Measurements from ENCODE around the gene NOTCH1. TPM values are rescaled to one million over a fixed set of nuclear protein-coding genes. Genes with fewer than 3 reads are reported as not detected.

Gene NOTCH1
- total and polyA plus RNA-seq, 2 of the 13 experiments (the other 11 are each of a cell fraction or from before 2014, with no cell fraction given), result 0.09 to 0.35 TPM

GRCh38 chr9:136565715-136566552 lies 20.1 kb upstream of the NOTCH1 start:
- CTCF ChIA-PET (ENCODE audit: low intra/inter-chr PET ratio, low total read pairs), result no interaction called here
- H3K9me3 ChIP-seq (ENCODE audit: low read length), result no peaks in the 10 kb centered on the region
- no peaks in the 10 kb centered on the region for H3K79me2 ChIP-seq (ENCODE audit: insufficient read depth, low read length)
- 70% methylated on average over 21 of the region's 26 CpGs for WGBS (ENCODE audit: low lambda C conversion rate)
- BruUV-seq (replicated peaks), result no TSS peak
- FAIRE-seq, result no peak
- no peaks in the 10 kb centered on the region for H3K36me3 ChIP-seq (replicated peaks in 1 of 2; ENCODE audit: control insufficient read depth in 1 of 2, insufficient read depth in 2 of 2, low read length in 2 of 2)
- POLR2A ChIA-PET, result no interaction called here
- H3K4me1 ChIP-seq (ENCODE audit: insufficient read depth, low read length), result peaks cover 27% of the 10 kb centered on the region
- no peak overlapping the region for H3K9ac ChIP-seq (ENCODE audit: insufficient read depth, low read depth, low read length)
- no peaks in the 10 kb centered on the region for H4K20me1 ChIP-seq (ENCODE audit: insufficient read depth, low read length)
- H3K27me3 ChIP-seq (ENCODE audit: control insufficient read depth in 1 of 2, insufficient read depth in 2 of 2, low read length in 2 of 2), result peaks cover 30 to 71% of the 10 kb centered on the region in 2 experiments
- no peak for DNase-seq (ENCODE audit: low spot score)
- H3K4me3 ChIP-seq (replicated peaks in 1 of 3; ENCODE audit: insufficient read depth in 1 of 3, low read depth in 2 of 3, low read length in 3 of 3), result no peak overlapping the region
- H3K27ac ChIP-seq (ENCODE audit: extremely low read length, insufficient read depth, low read length), result no peak overlapping the region
- intact Hi-C loops (cut with micrococcal nuclease; ENCODE audit: unreplicated experiment) (no loop called here), in situ Hi-C loops (cut with HindIII; ENCODE audit: extremely low pct_ligation_motif_present, low pct_unique_long_range_greater_than_20kb) (no loop called here)
- no peak overlapping the region for H3K4me2 ChIP-seq (ENCODE audit: low read depth, low read length)
- ATAC-seq, result no peak
- no peak for TF ChIP-seq JUN (CRISPR knock-in tag; IDR thresholded peaks at IDR 0.05)
- no peak for TF ChIP-seq ZNF589 (CRISPR knock-in tag; conservative IDR thresholded peaks at IDR 0.05)
- TF ChIP-seq BRCA1 (CRISPR knock-in tag; IDR thresholded peaks at IDR 0.05), result no peak
- TF ChIP-seq GLI4 (CRISPR knock-in tag; IDR thresholded peaks at IDR 0.05; ENCODE audit: borderline replicate concordance), result no peak
- no peak for TF ChIP-seq ZNF577 (CRISPR knock-in tag; IDR thresholded peaks at IDR 0.05; ENCODE audit: borderline replicate concordance, low read depth)
- TF ChIP-seq SSRP1 (CRISPR knock-in tag; IDR thresholded peaks at IDR 0.05), result no peak
- TF ChIP-seq SMYD3 (CRISPR knock-in tag; IDR thresholded peaks at IDR 0.05), result no peak
- no peak for TF ChIP-seq ZNF142 (CRISPR knock-in tag; IDR thresholded peaks at IDR 0.05)
- no peak overlapping the region for H2AFZ ChIP-seq (ENCODE audit: low read length)
